Upper lobe of left lung (tissue), 6 donors: ENCODE results near the gene JDP2. TPM values are rescaled to one million over a fixed set of nuclear protein-coding genes. Genes with fewer than 3 reads are reported as not detected.

Experiments used
- ATAC-seq, 2 donors: fragments of 200-7000 bp; cut with Tn5 transposase; one replicate each; pipeline ENCODE4 v1.9.1; 2022; ENCODE audit warnings: mild to moderate bottlenecking in 2 of 2, moderate library complexity in 2 of 2; ENCODE audit not compliant: low FRiP score in 2 of 2
- DNase-seq, 2 donors: peaks; one replicate each; pipeline ENCODE4 v3.0.0-alpha.2; 2019 to 2020
- H3K27ac ChIP-seq, 4 donors: fragments of 200-600 bp; sonication (generic); one replicate each; pipeline ENCODE4 v1.5.1; 2016 to 2019
- H3K27me3 ChIP-seq, 4 donors: fragments of 200-600 bp; sonication (generic); one replicate each; pipeline ENCODE4 v1.5.1; 2017 to 2019
- H3K36me3 ChIP-seq, 4 donors: fragments of 200-600 bp; sonication (generic); one replicate each; pipeline ENCODE4 v1.5.1; 2016 to 2019
- H3K4me1 ChIP-seq, 4 donors: fragments of 200-600 bp; sonication (generic); one replicate each; pipeline ENCODE4 v1.5.1; 2018 to 2019
- H3K4me3 ChIP-seq, 4 donors: fragments of 200-600 bp; sonication (generic); one replicate each; pipeline ENCODE4 v1.5.1; 2017 to 2019; ENCODE audit warnings: mild to moderate bottlenecking in 2 of 4, moderate library complexity in 1 of 4
- H3K9me3 ChIP-seq, 4 donors: fragments of 200-600 bp; sonication (generic); one replicate each; pipeline ENCODE4 v1.5.1; 2018 to 2019
- EP300 ChIP-seq, 4 donors: sonication (generic); formaldehyde crosslinking; IDR thresholded peaks; one replicate each; pipeline ENCODE4 v1.5.1; 2017; ENCODE audit warnings: antibody characterized with exemption in 4 of 4, control low read depth in 2 of 4
- POLR2A ChIP-seq, 4 donors: fragments of 450-650 bp; IDR thresholded peaks; one replicate each; pipeline ENCODE4 v1.5.1; 2016 to 2017; ENCODE audit warnings: antibody characterized with exemption in 4 of 4, mild to moderate bottlenecking in 2 of 4
- POLR2AphosphoS5 ChIP-seq, 2 donors: sonication (generic); formaldehyde crosslinking; IDR thresholded peaks; one replicate each; pipeline ENCODE4 v1.5.1; 2017; ENCODE audit warnings: antibody characterized with exemption in 2 of 2
- WGBS, 2 donors: methylation state at CpG; one replicate each; pipeline ENCODE4 v1.1.5; 2017 to 2018; 5-methylcytosine and 5-hydroxymethylcytosine counted together
- total RNA-seq, 6 donors: library from RNA; depleted of rRNA in 4 of 6; stranded (reverse); fragments of >200 nt in 4 of 6; gene quantifications; one replicate each; pipeline versions ENCODE4 v1.1.0 to v1.2.1, GENCODE V29; 2016 to 2021
- TF ChIP-seq, protein P1 (sequence below), 6 experiments: fragments of 450-650 bp in 4 of 6; fragments of 200-600 bp in 2 of 6; sonication (generic) in 2 of 6; IDR thresholded peaks; one replicate each; pipeline ENCODE4 v1.5.1; 2016 to 2019; ENCODE audit warnings: antibody characterized with exemption in 6 of 6
- donor health status: DM: no; HTN: no; CAD: no; lungs with moderate emphysema.
- donor health status: DM: no; HTN: yes; CAD: no; lungs with severe emphysema.

Gene JDP2
- total RNA-seq, 6 donors from 2014 or later, result 60.5 to 150 (median 110) TPM

DNA sequence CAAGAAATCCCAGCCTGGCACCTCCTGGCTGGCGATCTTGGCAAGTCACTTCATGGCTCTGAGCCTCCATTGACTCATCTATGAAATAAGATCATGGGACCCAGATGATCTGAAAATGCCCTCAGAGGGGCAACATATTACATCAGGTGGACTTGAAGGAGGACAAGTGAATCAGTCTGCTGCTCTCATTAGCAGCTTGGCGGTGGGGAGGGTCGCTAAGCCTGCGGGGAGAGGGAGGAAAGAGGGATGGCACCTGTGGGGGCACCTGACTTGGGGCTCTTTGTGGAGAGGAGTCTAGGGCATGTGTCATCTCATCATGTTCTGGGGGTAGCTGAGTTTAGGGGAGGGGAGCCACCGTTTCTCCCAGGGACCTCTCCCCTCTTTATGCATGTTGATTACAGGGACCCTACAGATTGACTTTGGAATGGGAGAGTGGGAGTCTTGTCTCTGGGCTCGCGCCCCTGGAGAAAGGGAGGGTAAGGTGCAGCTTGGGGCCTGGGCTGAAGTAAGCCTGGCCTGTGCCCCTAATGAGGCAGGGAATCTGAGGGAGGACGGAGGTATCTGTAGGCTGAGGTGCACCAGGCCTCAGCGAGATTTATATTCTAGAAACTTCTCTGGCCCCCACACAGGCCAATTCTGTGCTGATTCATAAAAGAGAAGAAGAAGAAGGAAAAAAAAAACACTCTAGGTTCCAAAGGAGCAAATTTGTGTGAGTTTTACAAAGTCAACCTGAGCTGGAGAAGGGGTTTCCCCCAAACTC, 65.2 kb downstream of the JDP2 start:
- ATAC-seq, result no peak
- DNase-seq, result no peak
- Histone ChIP-seq H3K27ac (no peak overlapping the region), H3K27me3 (no peaks in the 10 kb centered on the region), H3K4me1 (peaks cover 0 to 7% (median 5%) of the 10 kb centered on the region in 4 donors), H3K36me3 (no peaks in the 10 kb centered on the region), H3K4me3 (no peak overlapping the region), H3K9me3 (no peaks in the 10 kb centered on the region)
- WGBS, 2 donors, result 92 to 94% methylated on average over 9 of the region's 9 CpGs
- no peak for TF ChIP-seq POLR2A (IDR thresholded peaks at IDR 0.05)
- no peak for TF ChIP-seq EP300 (IDR thresholded peaks at IDR 0.05)
- TF ChIP-seq, protein P1, sequence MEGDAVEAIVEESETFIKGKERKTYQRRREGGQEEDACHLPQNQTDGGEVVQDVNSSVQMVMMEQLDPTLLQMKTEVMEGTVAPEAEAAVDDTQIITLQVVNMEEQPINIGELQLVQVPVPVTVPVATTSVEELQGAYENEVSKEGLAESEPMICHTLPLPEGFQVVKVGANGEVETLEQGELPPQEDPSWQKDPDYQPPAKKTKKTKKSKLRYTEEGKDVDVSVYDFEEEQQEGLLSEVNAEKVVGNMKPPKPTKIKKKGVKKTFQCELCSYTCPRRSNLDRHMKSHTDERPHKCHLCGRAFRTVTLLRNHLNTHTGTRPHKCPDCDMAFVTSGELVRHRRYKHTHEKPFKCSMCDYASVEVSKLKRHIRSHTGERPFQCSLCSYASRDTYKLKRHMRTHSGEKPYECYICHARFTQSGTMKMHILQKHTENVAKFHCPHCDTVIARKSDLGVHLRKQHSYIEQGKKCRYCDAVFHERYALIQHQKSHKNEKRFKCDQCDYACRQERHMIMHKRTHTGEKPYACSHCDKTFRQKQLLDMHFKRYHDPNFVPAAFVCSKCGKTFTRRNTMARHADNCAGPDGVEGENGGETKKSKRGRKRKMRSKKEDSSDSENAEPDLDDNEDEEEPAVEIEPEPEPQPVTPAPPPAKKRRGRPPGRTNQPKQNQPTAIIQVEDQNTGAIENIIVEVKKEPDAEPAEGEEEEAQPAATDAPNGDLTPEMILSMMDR (IDR thresholded peaks at IDR 0.05), result no peak
- no peak for TF ChIP-seq POLR2AphosphoS5 (IDR thresholded peaks at IDR 0.05)

DNA sequence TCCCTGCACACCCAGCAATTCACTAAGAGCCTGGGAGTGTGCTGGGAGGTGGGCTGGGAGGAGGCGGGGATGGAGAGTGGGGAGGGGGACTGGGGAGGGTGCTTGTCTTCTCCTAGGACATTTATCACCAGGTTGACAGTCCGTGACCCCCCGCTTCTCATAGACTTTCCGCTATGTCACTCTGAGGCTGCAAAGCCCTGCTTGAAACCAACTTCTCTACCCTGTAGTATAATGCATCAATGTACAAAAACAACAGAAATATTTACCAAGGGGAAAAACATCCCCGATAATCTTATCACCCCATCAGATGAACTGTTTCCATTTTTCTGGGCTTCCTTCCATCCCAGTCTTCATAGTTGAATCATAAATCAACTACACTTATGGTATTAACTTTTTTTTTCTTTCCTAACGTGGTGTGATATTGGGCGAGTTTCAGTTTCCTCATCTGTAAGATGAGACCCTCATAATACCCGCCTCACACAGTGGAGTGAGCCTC, 65.8 kb downstream of the JDP2 start:
- H3K4me3 ChIP-seq, result no peak overlapping the region
- no peak for TF ChIP-seq EP300 (IDR thresholded peaks at IDR 0.05)
- TF ChIP-seq POLR2AphosphoS5 (IDR thresholded peaks at IDR 0.05), result no peak
- no peak for TF ChIP-seq POLR2A (IDR thresholded peaks at IDR 0.05)
- TF ChIP-seq, protein P1 (IDR thresholded peaks at IDR 0.05), result no peak
- ATAC-seq (no peak), DNase-seq (no peak)
- H3K4me1 ChIP-seq, result peaks cover 0 to 7% (median 3%) of the 10 kb centered on the region in 4 donors
- 60 to 62% methylated on average over 8 of the region's 8 CpGs for WGBS, 2 donors
- H3K27ac ChIP-seq, result no peak overlapping the region
- H3K36me3 ChIP-seq, result no peaks in the 10 kb centered on the region
- H3K27me3 ChIP-seq, result no peaks in the 10 kb centered on the region
- H3K9me3 ChIP-seq, result no peaks in the 10 kb centered on the region

DNA sequence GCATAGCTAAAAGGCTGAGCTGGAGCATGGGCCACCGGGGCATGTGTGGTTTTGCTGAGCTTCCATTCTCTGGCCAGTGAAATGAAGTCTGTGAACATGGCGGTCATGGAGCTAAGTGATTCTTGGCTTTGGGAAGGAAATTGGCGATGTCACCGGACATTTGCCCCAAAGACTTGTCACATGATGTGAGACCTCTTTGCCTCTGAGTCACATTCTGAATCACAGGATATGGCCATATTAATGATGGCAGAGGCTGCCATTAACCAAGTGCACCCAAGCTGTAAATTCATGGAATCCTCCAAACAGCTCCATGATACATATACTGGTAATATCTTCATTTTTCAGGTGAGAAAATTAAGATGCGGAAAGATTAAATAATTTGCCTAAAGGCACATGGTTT, 67.1 kb downstream of the JDP2 start:
- 91 to 95% methylated on average over 5 of the region's 5 CpGs for WGBS, 2 donors
- H3K27me3 ChIP-seq, result no peaks in the 10 kb centered on the region
- peaks cover 0 to 7% (median 0%) of the 10 kb centered on the region in 4 donors for H3K4me1 ChIP-seq
- H3K9me3 ChIP-seq, result no peaks in the 10 kb centered on the region
- DNase-seq, result no peak
- H3K4me3 ChIP-seq, result no peak overlapping the region
- no peak overlapping the region for H3K27ac ChIP-seq
- H3K36me3 ChIP-seq, result no peaks in the 10 kb centered on the region
- TF ChIP-seq POLR2A (IDR thresholded peaks at IDR 0.05), result no peak
- TF ChIP-seq EP300 (IDR thresholded peaks at IDR 0.05), result no peak
- no peak for ATAC-seq

DNA sequence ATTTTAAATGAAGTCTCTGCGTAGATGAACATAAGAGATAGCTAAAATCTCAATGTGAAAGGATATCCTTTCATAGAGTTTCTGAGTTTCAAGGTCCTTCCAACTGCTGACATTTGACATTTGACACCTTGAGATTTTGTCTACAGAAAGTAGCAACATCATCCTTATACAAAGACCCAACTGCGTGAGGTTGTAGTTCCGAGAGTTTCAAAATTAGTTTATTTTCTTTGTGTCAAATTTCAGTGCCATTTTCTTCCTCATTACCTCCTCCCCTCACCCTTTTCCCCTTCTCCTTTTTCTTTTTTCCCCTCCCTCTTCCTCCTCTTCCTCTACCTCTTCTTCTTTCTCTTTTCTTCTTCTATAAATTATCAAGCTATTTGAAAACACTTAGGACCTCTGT, 67.6 kb downstream of the JDP2 start:
- DNase-seq (no peak), ATAC-seq (no peak)
- Histone ChIP-seq H3K27me3 (no peaks in the 10 kb centered on the region), H3K9me3 (no peaks in the 10 kb centered on the region), H3K36me3 (no peaks in the 10 kb centered on the region), H3K4me1 (peaks cover 0 to 7% (median 0%) of the 10 kb centered on the region in 4 donors), H3K4me3 (no peak overlapping the region), H3K27ac (no peak overlapping the region)
- WGBS, 2 donors, result 71 to 78% methylated on average over 3 of the region's 3 CpGs
- TF ChIP-seq POLR2AphosphoS5 (IDR thresholded peaks at IDR 0.05) (no peak), POLR2A (IDR thresholded peaks at IDR 0.05) (no peak), EP300 (IDR thresholded peaks at IDR 0.05) (no peak)
- TF ChIP-seq, protein P1 (IDR thresholded peaks at IDR 0.05), result no peak

GRCh38 chr14:75495882-75496281, 68.1 kb downstream of the JDP2 start:
- no peak for ATAC-seq
- WGBS, 2 donors, result 69 to 84% methylated on average over 5 of the region's 5 CpGs

More at GRCh38 chr14:75495882-75496281, 68.1 kb downstream of the JDP2 start:
- no peak for TF ChIP-seq POLR2A (IDR thresholded peaks at IDR 0.05)
- TF ChIP-seq, protein P1 (IDR thresholded peaks at IDR 0.05), result no peak
- TF ChIP-seq POLR2AphosphoS5 (IDR thresholded peaks at IDR 0.05), result no peak
- no peak for TF ChIP-seq EP300 (IDR thresholded peaks at IDR 0.05)
- no peak for DNase-seq
- Histone ChIP-seq H3K27ac (no peak overlapping the region), H3K27me3 (no peaks in the 10 kb centered on the region), H3K9me3 (no peaks in the 10 kb centered on the region), H3K4me3 (no peak overlapping the region), H3K36me3 (no peaks in the 10 kb centered on the region), H3K4me1 (peaks cover 0 to 7% (median 0%) of the 10 kb centered on the region in 4 donors)
